HG03064 (cell line): ENCODE measurements around the gene FSTL5.
"Not testable (repeated sequence)": the region's sequence is repeated elsewhere in the genome, so short reads cannot be mapped to it uniquely, and the experiment has no call there.

Experiments
- ATAC-seq: cut with Tn5 transposase; IDR thresholded peaks from one replicate; pipeline ENCODE4 v1.9.1; 2021; ENCODE audit warnings: low read depth; ENCODE audit not compliant: unreplicated experiment

The FSTL5 gene

DNA sequence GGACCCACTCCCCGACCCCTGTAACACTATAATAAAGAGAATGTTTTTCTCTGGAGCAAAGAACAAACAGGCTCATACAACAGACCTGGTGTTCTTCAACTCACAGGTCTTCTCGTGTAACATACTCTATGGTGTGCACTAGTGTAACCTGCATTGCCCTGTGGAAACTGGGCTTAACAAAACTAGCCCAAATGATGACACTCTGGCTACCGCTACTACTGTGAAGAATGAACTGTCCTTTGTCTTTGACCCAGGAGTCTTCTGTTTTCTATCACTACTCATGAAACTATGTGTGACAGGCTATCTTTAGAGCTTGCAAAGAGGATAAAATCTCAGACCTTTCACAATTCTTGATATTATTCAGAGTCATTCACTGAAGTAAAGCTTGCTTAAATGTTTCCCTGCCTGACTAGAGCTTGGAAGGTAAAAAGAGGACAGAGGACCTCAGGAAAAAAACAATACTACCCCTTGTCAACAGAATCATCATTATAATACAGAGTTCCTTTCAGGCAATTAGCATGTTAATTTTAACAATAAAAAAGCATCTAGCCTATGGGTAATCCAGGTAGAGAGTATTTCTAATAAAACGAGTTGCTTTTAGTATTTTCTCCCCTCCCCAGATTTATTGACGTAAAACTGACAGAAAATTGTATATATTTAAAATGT, 59.2 kb downstream of the FSTL5 start:
- ATAC-seq: no peak

DNA sequence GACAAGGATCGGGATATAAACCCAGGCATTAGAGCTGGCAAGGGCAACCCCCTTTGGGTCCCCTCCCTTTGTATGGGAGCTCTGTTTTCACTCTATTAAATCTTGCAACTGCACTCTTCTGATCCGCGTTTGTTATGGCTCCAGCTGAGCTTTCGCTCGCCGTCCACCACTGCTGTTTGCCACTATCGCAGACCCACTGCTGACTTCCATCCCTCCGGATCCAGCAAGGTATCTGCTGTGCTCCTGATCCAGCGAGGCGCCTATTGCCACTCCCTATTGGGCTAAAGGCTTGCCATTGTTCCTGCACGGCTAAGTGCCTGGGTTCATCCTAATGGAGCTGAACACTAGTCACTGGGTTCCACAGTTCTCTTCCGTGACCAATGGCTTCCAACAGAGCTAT, 59.9 kb downstream of the FSTL5 start:
- not testable (repeated sequence) for ATAC-seq

DNA sequence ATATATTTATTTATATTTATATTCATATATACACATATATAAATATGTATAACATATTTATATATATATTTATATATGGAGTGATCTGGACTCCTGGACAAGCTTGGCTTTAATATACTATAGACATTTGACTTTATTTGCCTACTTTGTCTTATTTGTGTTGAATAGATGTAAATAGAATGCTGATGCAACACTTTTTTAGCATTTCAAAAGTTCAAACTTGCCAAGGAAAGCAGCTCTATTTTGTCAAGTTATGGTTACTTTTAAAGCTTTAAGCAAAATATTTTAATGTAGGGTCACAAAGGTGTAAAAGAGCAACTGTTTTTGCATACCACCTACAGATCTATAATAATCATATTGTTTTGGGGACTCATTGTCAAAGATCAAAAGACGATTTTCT, 61.1 kb downstream of the FSTL5 start:
- ATAC-seq: no peak

DNA sequence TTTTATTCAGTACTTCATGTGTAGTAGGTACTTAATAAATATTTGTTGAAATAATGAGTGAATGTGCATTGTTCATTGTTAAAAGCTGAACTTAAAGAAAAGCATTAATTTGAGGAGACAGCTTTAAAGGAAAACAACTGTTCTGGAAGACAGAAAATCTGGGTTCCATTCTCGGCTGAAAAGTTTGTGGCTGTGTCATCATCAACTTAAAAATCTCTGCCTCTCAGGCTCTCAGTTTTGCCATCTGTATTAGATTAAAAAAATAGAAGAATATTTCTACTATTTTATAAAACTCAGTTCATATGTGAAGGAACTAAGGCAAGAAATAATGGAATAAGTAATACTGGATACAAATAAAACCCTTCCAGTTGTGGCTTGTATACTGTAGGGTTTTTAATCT, 62.5 kb downstream of the FSTL5 start:
- no peak for ATAC-seq

DNA sequence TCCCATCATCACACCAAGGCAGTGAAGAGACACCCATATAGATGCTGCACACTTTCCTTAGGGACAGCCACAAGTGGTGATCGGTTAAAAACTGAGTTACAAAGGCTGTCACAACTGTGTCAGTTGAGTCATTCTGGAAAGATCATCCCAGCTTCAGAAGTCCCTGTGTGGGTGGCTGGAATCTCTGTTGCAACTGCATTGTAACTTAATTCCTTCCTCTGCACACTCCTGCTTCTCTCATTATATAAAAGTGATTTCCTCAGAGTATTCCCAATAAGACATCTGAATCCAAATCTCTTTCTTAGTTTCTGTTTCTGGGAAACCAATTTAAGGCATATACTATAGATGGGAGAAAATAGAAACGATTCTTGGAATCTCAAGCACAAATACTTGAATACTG, 88.1 kb downstream of the FSTL5 start:
- no peak for ATAC-seq

GRCh38 chr4:162061214-162061613, 102.6 kb downstream of the FSTL5 start:
- no peak for ATAC-seq

DNA sequence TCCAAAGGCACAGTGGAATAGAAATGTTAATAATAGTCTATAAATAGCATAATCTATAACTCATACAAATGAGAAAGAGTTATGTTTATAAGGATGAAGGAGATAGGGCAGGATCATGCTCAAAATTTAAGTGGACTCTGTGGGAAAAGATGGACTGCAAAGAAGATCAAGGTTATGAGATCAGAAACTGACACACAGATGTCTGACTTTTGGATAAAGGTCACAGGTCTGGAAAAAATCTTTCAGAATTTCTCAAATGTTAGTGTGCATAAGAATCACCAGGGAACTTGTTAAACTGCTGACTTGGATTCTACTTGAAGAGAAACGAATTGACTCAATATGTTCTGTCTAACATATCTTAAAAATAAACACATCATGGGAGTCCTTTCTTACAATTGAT, 104.1 kb downstream of the FSTL5 start:
- no peak for ATAC-seq

- ATAC-seq: no peak
Observed at GRCh38 chr4:162056990-162057389, 106.8 kb downstream of the FSTL5 start.

DNA sequence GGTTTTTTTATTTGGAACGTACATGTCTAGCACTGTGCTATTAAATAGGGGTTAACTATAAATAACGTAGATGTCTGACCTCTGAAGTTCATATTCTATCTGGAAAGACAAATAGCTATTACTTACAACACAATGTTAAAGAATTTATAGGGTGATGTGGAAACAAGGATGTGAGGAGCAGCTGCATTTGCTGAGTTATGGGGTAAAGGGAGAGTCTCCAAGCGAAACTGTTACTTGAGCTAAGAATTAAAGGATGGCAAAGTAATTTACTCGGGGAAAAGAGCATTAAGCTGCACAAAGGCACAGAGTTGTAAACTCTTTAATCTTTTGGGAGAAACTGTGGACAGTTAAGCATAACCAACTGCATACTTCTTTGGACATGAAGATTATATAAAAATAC, 117.7 kb downstream of the FSTL5 start:
- ATAC-seq: no peak

DNA sequence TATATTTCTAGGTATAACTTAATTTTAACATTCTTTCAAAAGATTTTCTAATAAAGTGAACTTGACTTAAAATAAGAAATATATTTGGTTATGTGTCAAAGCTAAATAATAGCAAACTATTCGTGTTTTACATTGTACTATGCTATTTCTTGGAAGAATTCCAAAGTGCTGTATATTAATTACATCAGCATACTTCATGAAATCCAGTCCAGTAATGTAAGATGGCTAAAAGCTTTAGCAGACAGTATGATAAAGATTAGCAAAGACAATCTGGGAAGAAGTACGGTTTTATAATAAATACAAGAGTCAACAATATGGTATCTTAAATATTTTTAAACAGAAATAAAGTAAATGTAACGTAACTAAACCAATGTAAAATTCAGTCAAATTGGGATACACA, 125.7 kb downstream of the FSTL5 start:
- no peak for ATAC-seq

DNA sequence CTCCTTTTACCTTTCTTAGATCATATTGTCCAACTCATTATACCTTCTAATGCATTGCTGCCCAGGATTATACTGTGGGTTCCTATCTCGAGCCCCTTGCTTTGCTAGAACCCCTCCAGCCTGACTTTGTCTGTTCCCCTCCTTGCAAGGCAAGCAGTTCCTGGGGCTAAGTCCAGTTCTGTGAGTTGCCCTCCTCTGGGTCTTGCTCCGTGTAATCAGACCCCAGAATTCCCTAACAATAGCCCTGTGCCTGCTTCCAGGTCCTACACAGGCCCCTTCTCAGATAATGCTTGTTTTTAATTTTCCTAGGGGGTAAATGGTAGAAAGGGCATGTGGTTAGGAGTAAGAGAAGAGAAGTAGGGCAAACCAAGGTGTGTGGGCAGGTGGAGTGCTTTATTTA, 145.9 kb downstream of the FSTL5 start:
- no peak for ATAC-seq

- no peak for ATAC-seq
Observed at GRCh38 chr4:162016991-162017390, 146.8 kb downstream of the FSTL5 start.

- no peak for ATAC-seq
Observed at GRCh38 chr4:162016219-162016618, 147.6 kb downstream of the FSTL5 start.

DNA sequence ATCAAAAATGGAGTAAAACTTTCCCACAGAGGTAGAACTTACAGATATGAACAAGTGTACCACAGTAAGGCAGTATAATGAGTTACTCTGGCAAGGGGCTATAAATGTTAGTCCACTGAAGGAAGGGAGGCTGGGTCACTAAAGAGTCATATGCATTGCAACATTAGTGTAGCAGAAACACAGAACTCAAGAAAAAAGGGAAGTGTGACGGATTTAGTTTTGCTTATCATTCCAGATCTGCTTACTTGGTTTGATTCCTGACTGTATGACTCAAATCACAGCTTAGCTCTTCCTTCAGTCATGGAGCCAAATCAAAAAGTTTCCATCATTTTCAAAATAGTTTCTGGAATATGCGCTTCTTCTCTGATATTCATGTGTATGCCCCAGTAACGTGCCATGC, 148.7 kb downstream of the FSTL5 start:
- no peak for ATAC-seq

GRCh38 chr4:162011089-162011488, 152.7 kb downstream of the FSTL5 start:
- ATAC-seq: no peak

DNA sequence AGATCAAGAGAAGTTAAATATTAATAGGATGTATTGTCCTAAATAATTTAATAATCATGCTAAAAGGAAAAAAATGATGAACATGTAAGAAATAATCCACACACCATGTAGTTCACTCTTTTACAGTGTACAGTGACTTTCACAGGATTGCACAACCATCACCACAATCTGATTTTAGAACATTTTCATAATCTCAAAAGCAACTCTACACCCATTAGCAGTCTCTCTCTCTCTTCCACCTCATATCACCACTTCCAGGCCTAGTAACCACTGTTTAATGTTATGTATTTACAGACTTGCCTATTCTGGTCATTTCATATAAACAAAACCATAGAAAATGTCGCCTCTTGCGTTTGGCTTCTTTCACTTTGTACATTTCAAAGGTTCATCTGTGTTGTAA, 153.4 kb downstream of the FSTL5 start:
- no peak for ATAC-seq

- no peak for ATAC-seq
Observed at GRCh38 chr4:161992317-161992716, 171.5 kb downstream of the FSTL5 start.

DNA sequence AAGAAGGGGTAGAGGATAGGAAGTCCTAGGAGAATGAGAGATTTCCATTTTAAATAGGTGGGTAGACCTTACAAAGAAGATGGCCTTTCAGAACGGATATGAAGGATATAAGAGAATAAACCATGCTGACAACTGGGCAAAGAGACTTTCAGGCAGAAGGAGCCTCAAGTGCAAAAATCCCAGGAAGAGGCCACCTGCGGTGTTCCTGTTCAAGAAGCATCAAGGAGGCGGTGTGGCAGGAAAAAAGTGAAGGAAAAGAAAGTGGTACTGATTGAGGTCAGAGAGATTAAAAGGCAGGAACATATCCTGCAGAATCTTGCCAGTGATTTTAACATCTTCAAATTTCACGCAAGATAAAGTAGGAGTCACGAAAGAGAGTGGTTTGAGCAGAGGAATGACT, 172.0 kb downstream of the FSTL5 start:
- no peak for ATAC-seq

- no peak for ATAC-seq
Observed at GRCh38 chr4:161990721-161991120, 173.1 kb downstream of the FSTL5 start.

DNA sequence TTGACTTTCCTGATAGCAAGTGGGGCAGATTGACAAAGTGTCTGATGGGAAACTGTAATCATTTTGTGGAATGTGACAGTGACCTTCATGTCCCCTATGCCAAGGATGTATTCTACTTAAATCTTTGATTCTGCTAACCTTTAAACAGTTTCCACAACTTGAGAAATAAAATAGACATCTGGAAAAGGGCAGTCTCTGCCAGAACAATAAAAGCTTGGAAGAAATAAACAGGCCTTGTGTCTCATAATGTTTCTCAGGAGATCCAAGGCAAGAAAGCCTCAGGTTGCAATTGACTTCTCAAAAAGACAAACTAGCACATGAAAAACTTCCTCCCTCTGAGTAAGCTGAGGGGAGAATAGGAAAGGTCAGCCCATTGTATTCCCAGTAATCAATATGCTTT, 174.9 kb downstream of the FSTL5 start:
- no peak for ATAC-seq

DNA sequence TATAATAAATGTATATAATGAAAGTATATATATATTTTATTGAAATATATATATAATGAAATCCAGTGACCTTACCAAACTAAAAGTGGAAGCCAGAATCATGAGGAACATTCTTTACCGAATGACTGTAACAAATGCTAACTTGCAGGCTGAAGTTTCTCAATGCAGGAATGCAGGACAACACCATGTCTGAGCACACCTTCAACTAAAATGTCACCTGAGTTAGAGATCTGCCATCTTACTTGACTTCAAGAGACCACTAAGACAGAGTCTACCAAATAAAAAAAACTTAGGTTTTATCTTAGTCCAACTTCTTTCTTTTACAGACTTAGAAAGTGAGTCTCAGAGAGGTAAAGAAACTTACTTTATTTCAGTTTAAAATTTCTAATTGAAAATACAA, 176.2 kb downstream of the FSTL5 start:
- no peak for ATAC-seq

DNA sequence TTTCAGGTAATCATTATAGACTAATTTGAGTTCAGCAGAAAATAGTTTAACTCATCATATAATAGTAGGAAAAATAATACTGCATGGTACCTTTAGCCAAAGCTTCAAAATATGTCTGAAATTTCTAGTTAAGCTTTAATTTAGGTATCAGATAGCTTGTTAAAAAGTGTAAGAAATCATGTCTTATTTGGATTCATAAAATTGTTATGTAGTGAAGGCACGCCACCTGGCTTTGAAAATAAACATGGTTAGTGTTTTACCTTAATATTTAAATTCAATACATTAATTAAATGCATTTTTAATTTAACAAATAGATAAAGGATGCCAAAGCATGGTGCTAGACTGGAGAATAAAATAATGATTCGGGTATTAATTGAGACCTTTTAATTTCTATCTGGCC, 211.4 kb downstream of the FSTL5 start:
- no peak for ATAC-seq
